H1 (cell line): Measurements from ENCODE around the gene BRINP3. TPM values are rescaled to one million over a fixed set of nuclear protein-coding genes. Genes with fewer than 3 reads are reported as not detected.

Source experiments
- CTCF ChIP-seq, 3 experiments: IDR thresholded peaks; 1 replicate in 2 of 3; 2 replicates in 1 of 3; pipeline versions ENCODE4 v1.5.1 to v1.6.1; 2011; ENCODE audit warnings: low read length in 3 of 3, mild to moderate bottlenecking in 3 of 3, inconsistent platforms in 2 of 3, low read depth in 1 of 3, moderate library complexity in 1 of 3; ENCODE audit not compliant: insufficient read depth in 1 of 3; ENCODE audit errors: control extremely low read depth in 1 of 3
- RAD21 ChIP-seq, 2 experiments: IDR thresholded peaks in 1 of 2; conservative IDR thresholded peaks in 1 of 2; 2 replicates each; pipeline ENCODE4 v1.6.1; 2011; ENCODE audit warnings: low read depth in 2 of 2, low read length in 2 of 2, improper control_type of control experiment in 1 of 2, inconsistent platforms in 1 of 2, mild to moderate bottlenecking in 1 of 2, moderate library complexity in 1 of 2
- polyA plus RNA-seq, 7 experiments: library from polyadenylated mRNA; depleted of rRNA in 3 of 7; stranded (reverse) in 5 of 7; unstranded in 2 of 7; fragments of >200 nt in 5 of 7; fragments of 200-250 nt in 2 of 7; gene quantifications; 1 replicate in 5 of 7; 2 replicates in 1 of 7; 4 replicates in 1 of 7; pipeline versions ENCODE4 v1.2.1 to v1.2.3, GENCODE V29; 2011 to 2013; ENCODE audit warnings: missing spikeins in 2 of 7, mixed read lengths in 2 of 7
- total RNA-seq: library from RNA; stranded (reverse); fragmentation: NEBNext Ultra II Directional; extraction: Animal tissue kit (Norgen Biotek cat#: 25700); gene quantifications from 2 replicates; pipeline ENCODE4 v1.2.1, GENCODE V29; 2021

BRINP3 gene
- total and polyA plus RNA-seq, 2 of the 8 experiments (the other 6 are each of a cell fraction or from before 2014, with no cell fraction given) = not detected

- TF ChIP-seq RAD21 (IDR thresholded peaks at IDR 0.05 in 1 of 2, conservative IDR thresholded peaks at IDR 0.05 in 1 of 2; ENCODE audit: low read depth in 2 of 2, low read length in 2 of 2) (no peak), CTCF (IDR thresholded peaks at IDR 0.05; ENCODE audit: control extremely low read depth in 1 of 3, insufficient read depth in 1 of 3, low read depth in 1 of 3, low read length in 3 of 3) (no peak)
These were observed 204.5 kb downstream of the BRINP3 start (continued) for GRCh38 chr1:190273161-190273560.
